GM21529 (cell line): Measurements from ENCODE around the gene JAKMIP2.
"Not testable (repeated sequence)": the region's sequence is repeated elsewhere in the genome, so short reads cannot be mapped to it uniquely, and the experiment has no call there.

ENCODE experiments used
- ATAC-seq: cut with Tn5 transposase; IDR thresholded peaks from one replicate; pipeline ENCODE4 v1.9.1; 2021; ENCODE audit not compliant: unreplicated experiment

Gene JAKMIP2

DNA sequence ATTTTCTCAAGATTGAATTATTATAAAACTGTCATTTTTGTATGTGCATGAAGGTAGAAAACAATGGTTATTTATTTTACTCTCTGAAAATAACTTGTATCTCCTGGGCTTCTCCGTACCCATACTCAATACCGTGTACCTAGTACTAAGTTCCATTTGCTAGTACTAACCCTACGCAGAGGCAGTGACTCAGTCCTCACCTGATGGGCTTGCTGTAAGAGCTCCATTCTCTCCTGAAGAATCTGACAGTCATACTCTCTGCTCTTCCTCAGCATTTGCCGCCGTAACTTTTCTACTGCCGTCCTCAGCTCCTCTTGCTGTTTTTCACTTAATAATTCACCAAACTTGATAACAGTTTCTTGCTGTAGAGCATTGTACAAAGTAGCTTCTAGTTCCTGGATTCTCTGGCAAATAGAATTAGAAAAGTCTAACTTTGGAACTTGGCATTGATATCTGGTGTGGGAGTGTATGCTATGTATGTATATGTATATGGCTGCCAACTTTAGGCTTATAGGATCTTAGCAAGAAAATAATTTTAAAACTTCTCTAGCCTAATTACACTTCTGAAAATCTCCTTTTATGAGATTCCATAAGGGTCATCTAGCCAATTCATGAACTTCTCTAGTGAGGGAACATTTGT is 164.7 kb downstream of the JAKMIP2 start:
- ATAC-seq: no peak

DNA sequence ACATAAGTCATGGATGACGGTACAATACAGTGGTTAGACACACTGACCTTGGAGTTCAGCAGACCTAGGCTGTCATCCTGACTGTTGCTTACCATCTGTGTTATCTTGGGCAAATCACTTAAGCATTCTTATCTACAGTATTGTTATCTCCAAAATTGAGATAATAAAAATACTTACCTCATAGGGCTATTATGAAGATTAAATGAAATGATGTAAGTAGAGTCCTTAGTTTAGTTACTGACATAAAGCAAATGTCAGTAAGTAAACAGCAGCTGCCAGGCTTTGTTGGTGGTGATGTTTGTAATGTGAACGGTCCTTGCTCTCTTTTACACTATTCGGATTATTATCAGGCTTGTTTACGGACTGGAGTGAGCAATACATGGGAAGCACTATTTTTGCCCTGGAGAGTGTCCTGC is 165.3 kb downstream of the JAKMIP2 start:
- ATAC-seq: no peak

DNA sequence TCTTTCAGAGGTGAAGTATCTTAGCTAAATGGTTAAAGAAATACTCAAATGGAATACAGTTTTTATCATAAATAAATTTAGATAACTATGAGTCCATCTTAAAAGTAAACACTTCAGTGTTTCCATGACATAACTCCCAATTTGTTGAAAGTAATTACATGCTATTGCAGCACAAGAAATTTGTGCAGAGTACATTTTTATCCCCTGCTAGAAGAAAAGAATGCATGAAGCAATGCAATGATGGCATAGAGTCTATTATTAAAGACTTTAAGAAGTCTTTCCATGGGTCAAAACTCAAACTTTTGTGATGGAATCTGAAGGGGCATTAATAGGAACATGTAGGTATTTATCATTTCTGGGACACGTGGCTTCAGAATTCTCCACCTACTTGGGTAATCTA is 166.1 kb downstream of the JAKMIP2 start:
- ATAC-seq: no peak

DNA sequence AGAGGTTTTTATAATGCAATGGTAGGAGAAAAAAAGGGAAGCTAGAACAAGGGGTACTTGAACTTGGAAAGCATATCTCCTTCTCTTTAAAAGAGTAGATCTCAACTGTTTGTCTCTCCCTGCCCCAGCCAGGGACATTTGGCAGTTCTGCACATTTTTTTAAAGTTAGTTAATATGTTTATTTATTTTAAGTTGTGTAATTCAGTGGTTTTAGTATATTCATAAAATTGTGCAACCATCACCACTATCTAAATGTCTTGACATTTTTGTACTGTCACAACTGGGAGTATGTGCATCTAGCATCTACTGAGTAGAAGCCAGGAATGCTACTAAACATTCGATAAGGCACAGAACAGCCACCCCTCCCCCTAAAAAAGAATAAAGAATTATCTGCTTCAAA is 169.2 kb downstream of the JAKMIP2 start:
- no peak for ATAC-seq

DNA sequence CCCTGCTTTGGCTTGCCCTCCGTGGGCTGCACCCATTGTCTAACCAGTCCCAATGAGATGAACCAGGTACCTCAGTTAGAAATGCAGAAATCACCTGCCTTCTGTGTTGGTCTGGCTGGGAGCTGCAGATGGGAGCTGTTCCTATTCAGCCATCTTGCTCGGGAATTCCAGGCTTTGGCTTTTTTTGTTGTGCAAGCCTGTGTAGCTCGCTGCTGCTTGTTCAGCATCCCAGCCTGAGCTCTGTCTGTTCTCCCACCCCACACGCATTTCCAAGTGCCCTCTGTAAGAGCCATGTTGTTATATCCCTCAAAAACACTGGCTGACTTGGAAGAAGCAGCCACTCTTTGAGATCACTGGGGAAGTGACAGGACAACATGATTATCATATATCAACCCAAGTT is 171.0 kb downstream of the JAKMIP2 start:
- no peak for ATAC-seq

DNA sequence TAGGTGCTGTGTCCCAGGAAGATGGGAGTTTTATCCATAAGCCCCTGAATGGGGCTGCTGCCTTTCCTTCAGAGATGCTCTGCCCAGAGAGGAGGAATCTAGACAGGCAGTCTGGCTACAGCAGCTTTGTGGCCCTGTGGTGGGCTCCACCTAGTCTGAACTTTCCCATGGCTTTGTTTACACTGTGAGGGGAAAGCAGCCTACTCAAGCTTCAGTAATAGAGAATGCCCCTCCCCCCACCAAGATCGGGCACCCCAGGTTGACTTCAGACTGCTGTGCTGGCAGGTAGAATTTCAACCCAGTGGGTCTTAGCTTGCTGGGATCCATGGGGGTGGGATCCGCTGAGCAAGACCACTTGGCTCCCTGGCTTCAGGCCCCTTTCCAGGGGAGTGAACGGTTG is 171.7 kb downstream of the JAKMIP2 start:
- ATAC-seq: no peak

DNA sequence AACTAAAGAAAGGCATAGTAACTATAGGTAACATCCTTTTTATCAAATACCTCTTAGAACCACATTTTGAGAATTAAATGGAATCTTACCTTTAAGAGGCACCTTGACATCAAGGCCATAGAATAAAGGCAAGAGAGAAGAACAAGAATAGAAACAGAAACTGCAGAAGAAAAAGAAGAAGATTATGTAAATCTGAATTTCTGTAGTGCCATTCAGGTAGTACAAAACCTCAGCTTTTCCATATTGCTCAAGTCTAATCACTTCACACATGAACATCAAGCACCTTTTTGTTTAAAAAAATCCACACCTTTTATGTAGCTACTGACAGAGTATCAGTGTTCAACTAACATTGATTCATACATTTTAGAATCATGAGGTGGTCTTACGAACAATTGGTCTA is 180.9 kb downstream of the JAKMIP2 start:
- no peak for ATAC-seq

DNA sequence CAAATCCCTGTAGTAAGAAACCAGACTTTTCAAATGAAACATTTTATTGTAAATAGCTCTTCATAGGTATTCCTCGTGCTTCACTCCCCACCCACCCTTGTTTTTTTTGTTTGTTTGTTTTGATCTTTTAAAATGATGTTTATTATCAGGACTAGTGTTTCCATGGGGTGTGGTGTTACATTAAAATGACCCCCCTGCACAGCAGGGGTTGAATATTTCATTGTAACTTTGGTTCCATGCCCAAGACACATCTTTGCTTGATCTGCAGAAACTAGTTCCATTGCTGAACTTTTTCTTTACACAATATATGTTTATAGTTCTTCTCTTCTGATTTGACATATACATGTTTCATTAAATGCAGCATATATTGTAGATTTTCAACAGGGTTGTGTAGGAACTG is 191.4 kb downstream of the JAKMIP2 start:
- ATAC-seq: no peak

DNA sequence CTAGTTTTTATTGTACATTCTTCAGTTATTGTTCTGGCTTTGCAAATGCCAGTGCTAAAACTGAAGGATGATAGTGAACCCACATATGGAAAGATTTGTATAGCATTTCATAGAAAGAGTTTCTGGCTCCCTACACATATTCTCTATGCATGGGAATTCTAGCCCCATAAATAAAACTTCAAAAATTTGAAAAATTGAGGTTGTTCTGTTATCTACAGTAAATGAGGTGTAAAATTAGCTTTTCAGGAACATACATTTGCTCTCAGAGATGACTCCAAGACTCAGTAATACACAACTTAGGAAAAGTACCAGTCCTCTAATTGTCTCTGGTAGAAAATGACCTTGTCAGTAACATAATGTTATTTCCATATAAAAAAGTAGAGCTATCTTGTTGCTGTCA is 192.4 kb downstream of the JAKMIP2 start:
- no peak for ATAC-seq

DNA sequence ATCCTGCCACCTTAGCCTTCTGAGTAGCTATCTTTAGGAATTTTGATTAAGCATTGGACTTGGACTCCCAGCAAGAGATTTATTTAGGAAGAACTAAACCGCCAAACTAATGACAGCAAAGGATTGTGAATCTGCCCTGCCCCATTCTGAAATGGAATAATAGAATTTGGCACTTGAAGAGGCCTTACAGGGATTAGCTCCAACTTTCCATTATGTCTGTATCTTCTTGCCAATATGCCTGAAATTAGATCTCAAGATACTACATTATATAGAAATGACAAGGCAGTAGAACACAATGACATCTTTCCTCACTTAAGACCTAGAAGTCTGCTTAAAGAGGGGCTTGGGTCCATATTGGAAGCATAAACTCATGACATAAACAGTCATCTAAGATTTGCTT is 195.7 kb downstream of the JAKMIP2 start:
- ATAC-seq: no peak

DNA sequence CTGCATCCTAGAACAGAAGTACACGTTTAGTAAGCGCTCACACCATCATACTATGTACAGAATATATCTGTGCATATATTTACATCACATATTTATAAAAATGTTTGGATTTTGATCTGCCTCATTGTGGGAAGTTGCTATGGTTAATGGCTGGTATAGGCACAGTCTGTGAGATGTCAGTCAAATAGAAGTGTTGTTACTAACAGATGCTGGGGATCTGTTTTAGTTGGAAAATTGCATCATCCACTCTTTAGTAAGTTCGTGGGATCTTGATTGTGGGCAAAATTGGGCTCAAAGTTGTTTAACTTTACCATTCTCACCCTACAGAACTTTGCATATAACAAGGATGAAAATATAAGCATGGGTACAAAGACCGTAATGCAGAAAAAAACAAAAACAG is 196.3 kb downstream of the JAKMIP2 start:
- no peak for ATAC-seq

DNA sequence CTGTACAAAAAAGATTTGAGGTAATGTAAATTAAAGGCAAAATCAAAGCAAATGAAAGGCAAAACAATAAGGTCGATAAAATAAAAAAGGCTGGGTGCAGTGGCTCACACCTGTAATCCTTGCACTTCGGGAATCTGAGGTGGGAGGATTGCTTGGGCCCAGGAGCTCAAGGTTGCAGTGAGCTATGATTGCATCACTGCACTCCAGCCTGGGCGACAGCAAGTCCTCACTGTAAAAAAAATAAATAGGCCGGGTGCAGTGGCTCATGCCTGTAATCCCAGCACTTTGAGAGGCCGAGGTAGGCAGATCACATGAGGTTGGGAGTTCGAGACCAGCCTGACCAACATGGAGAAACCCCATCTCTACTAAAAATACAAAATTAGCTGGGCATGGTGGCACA is 200.3 kb downstream of the JAKMIP2 start:
- ATAC-seq: not testable (repeated sequence)

DNA sequence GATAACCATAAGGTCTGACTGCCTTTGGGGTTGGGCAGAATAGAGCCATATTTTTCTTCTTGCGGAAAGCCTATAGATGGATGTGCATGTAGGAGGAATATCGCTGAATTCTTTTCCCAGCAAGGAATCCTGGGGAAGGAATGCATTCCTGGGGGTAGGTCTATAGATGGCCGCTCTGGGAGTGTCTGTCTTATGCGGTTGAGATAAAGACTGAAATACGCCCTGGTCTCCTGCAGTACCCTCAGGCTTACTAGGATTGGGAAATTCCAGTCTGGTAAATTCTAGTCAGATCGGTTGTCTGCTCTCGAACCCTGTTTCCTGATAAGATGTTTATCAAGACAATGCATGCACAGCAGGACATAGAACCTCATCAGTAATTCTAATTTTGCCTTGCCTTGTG is 202.1 kb downstream of the JAKMIP2 start:
- ATAC-seq: not testable (repeated sequence)

DNA sequence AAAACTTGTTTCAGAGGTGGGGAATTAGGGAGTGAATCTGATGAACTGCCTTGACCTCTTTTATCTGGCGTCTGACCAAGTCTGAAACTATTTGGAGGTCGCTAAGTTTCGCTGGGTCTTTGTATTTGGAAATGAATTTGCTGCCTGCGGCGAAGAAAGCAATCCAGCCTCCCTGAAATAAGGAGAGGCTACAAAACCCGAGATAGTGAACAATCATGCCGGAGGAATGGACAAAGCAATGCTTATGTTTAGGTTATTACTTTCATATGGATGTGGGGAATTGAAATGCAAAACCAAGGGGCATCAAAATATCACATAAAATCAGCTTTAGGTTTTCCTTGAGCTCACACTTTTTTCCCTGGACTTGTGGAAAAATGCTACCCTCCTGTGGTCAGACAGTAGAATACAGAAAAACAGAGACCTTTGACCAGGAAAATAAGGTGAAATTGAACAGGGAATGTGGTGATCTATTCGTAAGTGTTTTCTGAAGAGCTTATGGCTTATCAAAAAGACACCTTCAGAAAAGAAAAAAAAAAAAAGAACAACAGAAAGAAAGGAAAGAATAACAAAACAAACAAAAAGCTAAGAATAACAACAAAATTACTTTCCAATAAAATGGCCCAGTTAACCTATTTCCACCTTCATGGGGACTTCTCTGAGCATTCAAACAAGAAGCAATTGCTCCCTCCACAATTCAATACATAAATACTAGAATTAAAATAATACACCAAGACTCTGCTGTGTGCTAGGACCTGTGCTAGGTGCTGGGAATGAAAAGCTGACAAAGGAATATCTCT is 204.1 kb downstream of the JAKMIP2 start:
- no peak for ATAC-seq

DNA sequence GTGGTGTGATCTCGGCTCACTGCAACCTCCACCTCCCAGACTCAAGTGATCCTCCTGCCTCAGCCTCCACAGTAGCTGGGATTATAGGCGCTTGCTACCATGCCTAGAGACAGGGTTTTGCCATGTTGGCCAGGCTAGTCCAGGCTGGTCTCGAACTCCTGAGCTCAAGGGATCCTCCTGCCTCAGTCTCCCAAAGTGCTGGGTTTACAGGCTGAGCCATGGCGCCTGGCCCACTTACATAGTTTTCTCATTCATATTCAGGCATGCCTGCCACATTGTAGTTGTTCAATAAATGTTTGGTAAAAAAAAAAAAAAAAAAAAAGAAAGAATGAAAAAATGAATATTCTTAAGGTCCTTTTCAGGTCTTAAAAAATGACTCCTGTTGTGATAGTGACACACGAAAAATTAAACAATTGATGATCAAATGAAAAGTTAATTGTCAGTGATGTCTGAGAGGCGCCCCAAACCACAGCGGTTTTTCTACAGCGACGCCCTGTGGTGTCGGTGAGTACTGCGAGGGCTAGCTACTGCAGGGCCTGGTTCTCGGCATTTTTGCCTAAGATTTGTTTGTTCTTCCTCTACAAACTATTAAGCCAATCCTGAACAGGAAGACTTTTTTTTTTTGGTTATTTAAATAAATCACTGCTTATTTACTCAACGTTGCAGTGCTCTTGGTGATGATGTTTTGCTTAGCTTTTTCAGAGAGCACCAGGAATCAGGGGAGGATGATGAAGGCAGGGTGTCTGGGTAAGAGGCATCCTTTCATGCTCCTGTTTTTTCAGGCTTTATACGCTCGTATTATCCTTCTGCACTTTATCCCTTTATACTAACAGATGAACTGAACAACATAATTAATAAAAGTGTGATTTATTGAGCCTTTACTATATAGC is 205.6 kb downstream of the JAKMIP2 start:
- peak; percentile 84 for ATAC-seq

DNA sequence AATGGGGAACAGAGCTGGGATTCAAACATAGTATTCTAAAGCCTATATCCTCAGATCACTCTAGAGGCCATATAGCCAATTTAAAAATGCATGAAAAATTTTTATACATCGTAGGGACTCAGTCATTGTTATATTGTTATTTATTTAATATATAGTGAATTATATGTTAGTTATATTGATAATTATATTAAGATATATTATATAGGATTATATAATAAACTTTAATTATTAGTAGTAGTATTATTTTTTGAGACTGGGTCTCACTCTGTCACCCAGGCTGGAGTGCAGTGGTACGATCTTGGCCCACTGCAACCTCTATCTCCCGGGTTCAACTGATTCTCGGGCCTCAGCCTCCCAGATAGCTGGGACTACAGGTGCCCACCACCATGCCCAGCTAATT is 206.9 kb downstream of the JAKMIP2 start:
- no peak for ATAC-seq

DNA sequence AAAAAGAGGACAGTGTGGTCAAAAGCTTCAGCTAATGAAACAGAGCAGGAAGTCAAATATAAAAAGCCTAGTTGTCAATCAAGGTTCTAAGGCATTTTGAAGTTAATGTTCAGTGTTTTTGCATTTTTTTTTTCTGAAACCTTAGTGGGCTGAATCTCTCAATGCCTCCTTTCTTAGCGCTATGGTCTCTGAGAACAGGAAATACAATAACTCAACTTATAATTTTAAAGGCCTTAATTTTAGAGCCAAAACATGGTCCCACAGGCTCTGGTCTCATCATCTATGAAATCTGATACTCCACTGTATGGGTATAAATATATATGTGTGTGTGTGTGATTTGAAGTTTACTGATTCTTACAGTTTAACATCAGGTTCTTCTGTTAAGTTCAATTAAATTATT is 209.3 kb downstream of the JAKMIP2 start:
- ATAC-seq: no peak

DNA sequence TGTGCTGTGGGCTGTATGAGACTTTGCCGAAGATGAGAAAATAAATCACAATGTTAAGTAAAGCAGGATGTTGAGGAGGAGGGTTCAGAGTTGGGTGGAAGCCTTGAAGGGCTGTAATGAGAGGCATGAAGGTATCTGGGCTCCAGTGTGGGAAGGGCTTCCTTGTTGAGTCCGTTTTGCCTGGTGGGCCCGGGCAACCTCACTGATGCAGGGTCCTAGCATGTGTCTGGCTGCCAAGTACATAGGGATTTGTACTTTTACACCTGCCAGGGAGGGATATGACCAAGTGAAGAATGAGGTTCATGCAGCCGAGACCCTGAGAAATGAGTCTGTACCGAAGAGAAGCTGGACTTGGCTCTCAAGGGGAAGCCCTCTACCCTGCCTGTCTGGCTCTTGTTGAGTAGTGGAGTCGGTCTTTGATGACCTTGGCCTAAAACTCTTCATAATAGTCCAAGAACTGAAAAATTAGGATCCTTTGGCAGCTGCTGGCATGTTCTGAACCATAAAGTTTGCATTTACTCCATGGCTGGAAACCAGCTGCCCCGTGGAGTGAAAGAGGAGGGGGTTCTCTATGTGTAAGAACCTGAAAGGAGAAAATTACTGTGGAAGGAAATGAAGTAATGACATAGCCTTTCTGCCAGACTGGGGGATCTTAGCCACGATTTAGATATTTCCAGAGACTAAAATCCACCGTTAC is 213.7 kb downstream of the JAKMIP2 start:
- ATAC-seq: no peak

DNA sequence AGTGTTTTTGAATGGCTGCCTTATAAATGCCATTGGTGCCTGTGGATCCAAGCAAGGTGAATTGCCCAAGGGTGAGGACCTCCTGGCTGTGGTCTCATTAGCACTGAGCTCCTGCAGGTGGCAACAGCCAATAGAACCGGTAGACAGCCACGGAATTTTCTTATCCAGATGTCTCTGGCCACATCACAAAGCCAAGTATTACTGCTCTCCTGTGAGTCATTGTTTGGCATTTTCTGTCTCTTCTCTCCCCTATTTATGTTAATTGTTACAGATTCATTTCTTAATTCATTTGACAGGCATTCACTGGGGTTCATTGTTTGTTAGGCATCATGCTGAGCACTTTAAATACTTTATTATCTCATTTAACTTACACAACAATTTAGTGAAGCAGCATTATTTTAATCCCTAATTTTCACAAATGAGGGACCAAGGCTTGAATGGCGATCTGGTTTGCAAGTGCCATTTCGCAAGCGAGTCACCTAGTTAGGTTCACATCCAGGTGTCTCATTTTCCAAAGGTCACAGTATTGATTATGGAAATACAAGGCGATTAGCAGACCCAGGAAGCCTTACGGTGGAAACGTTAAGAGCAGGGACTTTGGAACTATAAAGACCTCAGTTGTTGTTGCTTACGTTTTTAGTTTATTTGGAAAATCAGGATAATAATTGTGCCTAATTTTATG is 214.5 kb downstream of the JAKMIP2 start:
- ATAC-seq: no peak

DNA sequence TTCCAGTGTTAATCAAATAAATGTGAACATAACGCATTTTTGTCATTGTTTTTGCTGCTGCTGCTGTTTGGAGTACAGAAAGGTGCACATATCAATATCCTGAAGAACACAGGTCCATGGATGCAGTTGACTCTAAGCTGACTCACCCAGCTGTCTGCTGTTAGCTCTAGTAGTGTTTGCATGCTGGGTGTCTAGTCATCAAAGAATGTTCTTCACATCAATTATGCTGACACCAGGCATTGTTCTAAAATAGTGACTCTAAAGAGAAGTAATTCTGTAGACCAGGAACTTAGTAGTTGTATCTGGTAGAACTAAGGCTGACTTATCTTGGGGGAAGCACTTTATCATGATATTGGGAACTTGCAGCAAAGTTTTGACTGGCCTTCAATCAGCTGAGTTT is 217.0 kb downstream of the JAKMIP2 start:
- no peak for ATAC-seq

DNA sequence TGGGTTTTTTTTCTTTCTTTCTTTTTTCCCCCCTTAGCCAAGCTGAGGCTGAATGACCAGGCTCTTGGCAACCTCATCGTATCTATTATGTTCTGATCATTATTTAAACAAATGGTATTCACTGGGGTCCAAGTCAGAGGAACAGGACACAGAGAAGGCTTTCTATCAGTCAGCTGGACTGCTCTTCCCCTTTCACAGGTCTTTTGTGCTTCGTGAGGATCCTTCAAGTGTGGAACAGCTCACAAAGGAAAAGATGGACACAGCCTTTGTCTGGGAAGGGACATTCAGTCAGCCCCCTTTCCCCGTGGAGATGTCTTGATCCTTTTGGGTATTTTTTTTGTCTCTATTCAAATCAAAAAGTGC is 218.4 kb downstream of the JAKMIP2 start:
- no peak for ATAC-seq
